ENCODE results near the gene EXOC6B.

GRCh38 chr2:72543497-72544216 is 282.2 kb downstream of the EXOC6B start:
- TF ChIP-seq CTCF (IDR thresholded peaks at IDR 0.05) (no peak), POLR2A (IDR thresholded peaks at IDR 0.05) (no peak)
